Measurements from ENCODE around the gene NKRF. TPM values are rescaled to one million over a fixed set of nuclear protein-coding genes. Genes with fewer than 3 reads are reported as not detected.

Gene NKRF
- total RNA-seq, 3 donors from 2014 or later (not counting 1 experiment from before 2014, with no cell fraction given) = 6.7 to 9.2 (median 6.9) TPM

DNA sequence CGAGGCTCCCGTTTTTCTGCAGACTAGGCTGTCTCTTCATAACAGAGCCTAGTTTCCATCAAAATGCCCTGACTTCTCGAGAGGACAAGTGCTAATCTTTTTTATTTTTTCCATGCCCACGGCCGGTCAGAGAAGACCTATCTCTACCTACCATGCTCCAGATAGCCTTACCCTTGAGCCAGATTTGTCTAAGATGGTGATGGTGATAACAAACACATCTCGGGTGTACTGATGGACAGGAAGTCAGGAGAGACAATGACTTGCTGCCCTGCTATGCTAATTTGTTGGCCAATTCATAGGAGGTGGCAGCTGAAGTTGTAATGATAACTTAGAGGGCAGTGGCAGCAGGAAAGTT lies 42.2 kb upstream of the NKRF start:
- H3K36me3 ChIP-seq (ENCODE audit: control insufficient read depth, insufficient read depth, low read length) = peaks cover 38% of the 10 kb centered on the region
- H3K27ac ChIP-seq (ENCODE audit: low read length) = peak overlapping the region; percentile 59
- no peak for DNase-seq
- Mint-ChIP-seq H3K27me3 (ENCODE audit: low read depth in 2 of 2) (no peaks in the 10 kb centered on the region), H3K9me3 (no peaks in the 10 kb centered on the region), H3K4me1 (peaks cover 14 to 29% of the 10 kb centered on the region in 2 donors), H3K4me3 (no peak overlapping the region), H3K36me3 (peaks cover 6% of the 10 kb centered on the region), H3K27ac (peak overlapping the region; percentile 72 to 84)
- TF ChIP-seq, protein P1, sequence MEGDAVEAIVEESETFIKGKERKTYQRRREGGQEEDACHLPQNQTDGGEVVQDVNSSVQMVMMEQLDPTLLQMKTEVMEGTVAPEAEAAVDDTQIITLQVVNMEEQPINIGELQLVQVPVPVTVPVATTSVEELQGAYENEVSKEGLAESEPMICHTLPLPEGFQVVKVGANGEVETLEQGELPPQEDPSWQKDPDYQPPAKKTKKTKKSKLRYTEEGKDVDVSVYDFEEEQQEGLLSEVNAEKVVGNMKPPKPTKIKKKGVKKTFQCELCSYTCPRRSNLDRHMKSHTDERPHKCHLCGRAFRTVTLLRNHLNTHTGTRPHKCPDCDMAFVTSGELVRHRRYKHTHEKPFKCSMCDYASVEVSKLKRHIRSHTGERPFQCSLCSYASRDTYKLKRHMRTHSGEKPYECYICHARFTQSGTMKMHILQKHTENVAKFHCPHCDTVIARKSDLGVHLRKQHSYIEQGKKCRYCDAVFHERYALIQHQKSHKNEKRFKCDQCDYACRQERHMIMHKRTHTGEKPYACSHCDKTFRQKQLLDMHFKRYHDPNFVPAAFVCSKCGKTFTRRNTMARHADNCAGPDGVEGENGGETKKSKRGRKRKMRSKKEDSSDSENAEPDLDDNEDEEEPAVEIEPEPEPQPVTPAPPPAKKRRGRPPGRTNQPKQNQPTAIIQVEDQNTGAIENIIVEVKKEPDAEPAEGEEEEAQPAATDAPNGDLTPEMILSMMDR (IDR thresholded peaks at IDR 0.05) = no peak
- no peaks in the 10 kb centered on the region for H3K9me3 ChIP-seq (ENCODE audit: control insufficient read depth, insufficient read depth, low read length)
- peak; percentile 29 to 49 (median 39) for ATAC-seq
- intact Hi-C loops (cut with micrococcal nuclease) = loop anchor here (5.0 kb wide), 1 partner anchor 44 kb away; the partner anchor contains the start of gene SEPTIN6
- no peak overlapping the region for H3K4me3 ChIP-seq (ENCODE audit: low read length)
- H3K27me3 ChIP-seq (ENCODE audit: control insufficient read depth, insufficient read depth, low read length) = no peaks in the 10 kb centered on the region
- 37% methylated on average over 4 of the region's 6 CpGs for WGBS (ENCODE audit: insufficient coverage)
- H3K4me1 ChIP-seq (ENCODE audit: control insufficient read depth, insufficient read depth, low read length) = peaks cover 22% of the 10 kb centered on the region

DNA sequence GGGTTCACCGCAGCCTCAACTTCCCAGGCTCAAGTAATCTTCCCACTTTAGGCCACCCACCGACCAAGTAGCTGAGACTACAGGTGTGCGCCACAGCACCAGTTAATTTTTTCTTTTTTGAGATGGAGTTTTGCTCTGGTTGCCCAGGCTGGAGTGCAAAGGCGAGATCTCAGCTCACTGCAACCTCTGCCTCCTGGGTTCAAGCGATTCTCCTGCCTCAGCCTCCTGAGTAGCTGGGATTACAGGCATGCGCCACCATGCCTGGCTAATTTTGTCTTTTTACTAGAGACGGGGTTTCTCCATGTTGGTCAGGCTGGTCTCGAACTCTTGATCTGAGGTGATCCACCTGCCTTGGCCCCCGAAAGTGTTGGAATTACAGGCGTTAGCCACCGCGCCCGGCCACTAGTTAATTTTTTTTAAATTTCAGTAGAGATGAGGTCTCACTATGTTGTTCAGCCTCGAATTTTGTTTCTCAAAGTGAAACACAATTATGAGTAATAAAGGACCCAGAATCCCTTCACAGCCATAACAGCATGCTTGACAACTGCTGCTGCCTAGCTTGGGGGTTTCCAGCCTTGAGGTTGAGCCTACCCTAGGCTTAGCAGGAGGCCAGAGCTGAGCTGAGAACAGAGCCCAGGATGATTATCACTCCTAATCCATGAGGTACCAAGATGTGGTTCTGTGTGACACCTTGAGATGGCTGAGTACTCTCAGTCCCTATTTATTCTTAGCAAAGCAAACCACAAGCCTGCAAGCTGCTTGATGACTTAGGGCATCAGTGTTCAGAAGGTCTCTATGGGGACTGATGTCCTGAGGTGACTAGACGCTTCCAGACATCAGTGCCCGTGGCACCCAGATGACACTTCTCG lies 41.6 kb upstream of the NKRF start:
- Histone ChIP-seq H3K27ac (ENCODE audit: low read length) (peak overlapping the region; percentile 59), H3K4me3 (ENCODE audit: low read length) (no peak overlapping the region), H3K9me3 (ENCODE audit: control insufficient read depth, insufficient read depth, low read length) (no peaks in the 10 kb centered on the region), H3K36me3 (ENCODE audit: control insufficient read depth, insufficient read depth, low read length) (peaks cover 36% of the 10 kb centered on the region), H3K27me3 (ENCODE audit: control insufficient read depth, insufficient read depth, low read length) (no peaks in the 10 kb centered on the region), H3K4me1 (ENCODE audit: control insufficient read depth, insufficient read depth, low read length) (peaks cover 22% of the 10 kb centered on the region)
- Mint-ChIP-seq H3K4me3 (no peak overlapping the region), H3K27me3 (ENCODE audit: low read depth in 2 of 2) (no peaks in the 10 kb centered on the region), H3K27ac (peak overlapping the region; percentile 72 to 84), H3K9me3 (no peaks in the 10 kb centered on the region), H3K36me3 (peaks cover 6% of the 10 kb centered on the region), H3K4me1 (peaks cover 14 to 29% of the 10 kb centered on the region in 2 donors)
- ATAC-seq = peak; percentile 83 to 87 (median 85)
- TF ChIP-seq, protein P1 (IDR thresholded peaks at IDR 0.05) = no peak
- intact Hi-C loops (cut with micrococcal nuclease) = loop anchor here (5.0 kb wide), 1 partner anchor 45 kb away; the partner anchor contains the start of gene SEPTIN6
- peak in 1 of 2 donors; percentile 80 for DNase-seq
- 72% methylated on average over 16 of the region's 17 CpGs for WGBS (ENCODE audit: insufficient coverage)

DNA sequence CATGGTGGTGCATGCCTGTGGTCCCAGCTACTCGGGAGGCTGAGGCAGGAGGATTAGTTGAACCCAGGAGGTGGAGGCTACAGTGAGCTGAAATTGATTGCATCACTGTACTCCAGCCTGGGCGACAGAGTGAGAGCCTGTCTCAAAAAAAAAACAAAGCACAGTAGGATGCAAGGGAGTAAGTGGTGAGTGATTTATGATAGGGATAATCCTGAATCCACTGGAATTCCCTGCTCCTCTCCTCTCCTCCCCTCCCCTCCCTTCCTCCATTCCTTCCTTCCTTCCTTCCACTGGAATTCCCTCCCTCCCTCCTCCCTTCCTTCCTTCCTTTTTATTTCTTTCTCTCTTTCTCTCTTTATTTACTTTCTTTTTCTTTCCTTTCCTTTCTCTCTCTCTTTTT lies 40.9 kb upstream of the NKRF start:
- TF ChIP-seq, protein P1 (IDR thresholded peaks at IDR 0.05) = no peak
- Histone ChIP-seq H3K4me3 (ENCODE audit: low read length) (no peak overlapping the region), H3K36me3 (ENCODE audit: control insufficient read depth, insufficient read depth, low read length) (peaks cover 34% of the 10 kb centered on the region), H3K4me1 (ENCODE audit: control insufficient read depth, insufficient read depth, low read length) (peaks cover 22% of the 10 kb centered on the region), H3K27ac (ENCODE audit: low read length) (no peak overlapping the region), H3K9me3 (ENCODE audit: control insufficient read depth, insufficient read depth, low read length) (no peaks in the 10 kb centered on the region), H3K27me3 (ENCODE audit: control insufficient read depth, insufficient read depth, low read length) (no peaks in the 10 kb centered on the region)
- Mint-ChIP-seq H3K4me3 (no peak overlapping the region), H3K4me1 (peaks cover 14 to 29% of the 10 kb centered on the region in 2 donors), H3K9me3 (no peaks in the 10 kb centered on the region), H3K36me3 (peaks cover 6% of the 10 kb centered on the region), H3K27ac (peak overlapping the region; percentile 76 to 84), H3K27me3 (ENCODE audit: low read depth in 2 of 2) (no peaks in the 10 kb centered on the region)
- DNase-seq (no peak), ATAC-seq (no peak)
- intact Hi-C loops (cut with micrococcal nuclease) = loop anchor here (5.0 kb wide), 1 partner anchor 45 kb away; the partner anchor contains the start of gene SEPTIN6
- 86% methylated on average over 1 of the region's 2 CpGs for WGBS (ENCODE audit: insufficient coverage)

All from natural killer cell (primary cell).